Caco-2 (cell line): ENCODE results near the gene ADK. TPM values are rescaled to one million over a fixed set of nuclear protein-coding genes. Genes with fewer than 3 reads are reported as not detected.
A peak's percentile ranks its signal among the peaks of the same experiment; 100 is the strongest.

ENCODE experiments used
- BruUV-seq: library from RNA; stranded (reverse); fragments of 400-500 nt; replicated peaks from 2 replicates; lab custom pipeline; 2021; lab: Mats Ljungman, UMichigan
- CTCF ChIA-PET: fragments of 300-600 bp; sonication (Branson Sonifier 250); formaldehyde crosslinking; loops from one replicate; lab custom pipeline; 2022; ENCODE audit warnings: antibody characterized with exemption; lab: Charles Lee
- POLR2A ChIA-PET: fragments of 300-600 bp; sonication (Branson Sonifier 250); formaldehyde crosslinking; loops from one replicate; lab custom pipeline; 2022; ENCODE audit warnings: antibody characterized with exemption; lab: Charles Lee
- DNase-seq, 2 experiments: peaks; one replicate each; pipeline versions ENCODE4 v3.0.0 to v3.0.0-alpha.2; 2020 to 2022
- H3K27me3 ChIP-seq: replicated peaks from 2 replicates; pipeline ENCODE4 v1.6.0; 2011; ENCODE audit warnings: low read length; ENCODE audit not compliant: control insufficient read depth, insufficient read depth
- H3K36me3 ChIP-seq: 2 replicates; pipeline ENCODE4 v1.5.1; 2011; ENCODE audit warnings: low read length; ENCODE audit not compliant: control insufficient read depth, insufficient read depth
- H3K4me1 ChIP-seq: fragments of 250-450 bp; sonication (Bioruptor Pico); 2 replicates; pipeline ENCODE4 v1.5.1; 2020; ENCODE audit warnings: mild to moderate bottlenecking
- H3K4me3 ChIP-seq: 2 replicates; pipeline ENCODE4 v1.5.1; 2011; ENCODE audit warnings: low read depth, mild to moderate bottlenecking, control low read depth, low read length
- H3K9me3 ChIP-seq: fragments of 250-450 bp; sonication (Bioruptor Pico); 2 replicates; pipeline ENCODE4 v1.5.1; 2020; ENCODE audit warnings: mild to moderate bottlenecking, moderate library complexity
- H3K27ac Mint-ChIP-seq: one replicate; pipeline ENCODE4 v1.8.0; 2022; ENCODE audit warnings: mixed read lengths; ENCODE audit not compliant: unreplicated experiment
- H3K27me3 Mint-ChIP-seq: one replicate; pipeline ENCODE4 v1.8.0; 2022; ENCODE audit warnings: mixed read lengths; ENCODE audit not compliant: insufficient read depth, unreplicated experiment
- H3K36me3 Mint-ChIP-seq: one replicate; pipeline ENCODE4 v1.8.0; 2022; ENCODE audit warnings: mild to moderate bottlenecking, mixed read lengths; ENCODE audit not compliant: insufficient read depth, unreplicated experiment
- H3K4me1 Mint-ChIP-seq: one replicate; pipeline ENCODE4 v1.8.0; 2022; ENCODE audit warnings: low read depth, mixed read lengths; ENCODE audit not compliant: unreplicated experiment
- H3K4me3 Mint-ChIP-seq: one replicate; pipeline ENCODE4 v1.8.0; 2022; ENCODE audit warnings: mild to moderate bottlenecking, moderate library complexity, mixed read lengths; ENCODE audit not compliant: unreplicated experiment
- H3K9me3 Mint-ChIP-seq: one replicate; pipeline ENCODE4 v1.8.0; 2022; ENCODE audit warnings: mixed read lengths; ENCODE audit not compliant: unreplicated experiment
- intact Hi-C: fragments of 100-400 bp; cut with micrococcal nuclease; formaldehyde crosslinking; loops from one replicate; pipeline ENCODE4 v1.10.0; 2022; ENCODE audit not compliant: unreplicated experiment
- total RNA-seq: library from RNA; stranded (reverse); gene quantifications from 2 replicates; pipeline ENCODE4 v1.2.3, GENCODE V29; 2022
- TF ChIP-seq, protein P1 (sequence below), 2 experiments: fragments of 200-600 bp in 1 of 2; IDR thresholded peaks; 1 replicate in 1 of 2; 2 replicates in 1 of 2; pipeline versions ENCODE4 v1.5.1 to v1.8.0; 2011 to 2022; ENCODE audit warnings: antibody characterized with exemption in 1 of 2, control low read depth in 1 of 2, inconsistent platforms in 1 of 2, low read depth in 1 of 2, low read length in 1 of 2, mild to moderate bottlenecking in 1 of 2, moderate library complexity in 1 of 2; ENCODE audit not compliant: insufficient read depth in 1 of 2, severe bottlenecking in 1 of 2, unreplicated experiment in 1 of 2

The ADK gene
- total RNA-seq, 1 experiment from 2014 or later, result 105 TPM

DNA sequence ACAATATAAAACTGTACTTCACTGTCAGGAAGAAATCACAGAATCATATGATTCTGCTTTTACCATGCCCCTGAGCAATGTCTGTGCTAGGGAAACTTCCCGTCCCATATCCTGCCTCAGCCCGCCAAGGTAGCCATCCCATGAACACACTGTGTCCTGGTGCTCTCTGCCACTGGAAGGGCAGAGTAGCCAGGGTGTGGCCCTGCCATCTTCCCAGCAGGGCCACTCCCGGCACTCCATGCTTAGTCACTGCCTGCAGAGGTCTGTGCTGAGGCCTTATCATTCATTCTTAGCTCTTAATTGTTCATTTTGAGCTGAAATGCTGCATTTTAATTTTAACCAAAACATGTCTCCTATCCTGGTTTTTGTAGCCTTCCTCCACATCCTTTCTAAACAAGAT is 32.2 kb upstream of the ADK start:
- BruUV-seq, result no TSS peak

DNA sequence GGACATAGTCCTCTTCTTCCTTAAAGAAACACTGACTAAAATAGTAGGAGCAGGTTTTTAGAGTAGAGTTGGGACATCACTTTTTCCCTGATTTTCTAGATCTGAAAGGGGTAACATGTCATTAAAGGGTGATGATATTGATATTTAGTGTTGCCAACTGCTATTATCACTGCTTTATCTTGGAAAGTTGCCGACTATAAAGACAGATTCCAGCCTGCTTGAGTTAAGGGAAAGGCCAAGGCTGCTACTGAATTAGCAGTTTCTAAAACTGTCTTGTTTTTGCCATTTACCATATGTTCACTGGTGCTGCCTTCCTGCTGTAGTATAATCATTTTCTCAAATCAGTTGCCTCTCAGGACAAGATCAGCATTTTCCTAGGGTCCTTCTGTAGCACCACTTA is 30.1 kb upstream of the ADK start:
- Mint-ChIP-seq H3K27ac (no peak overlapping the region), H3K4me1 (peaks cover 13% of the 10 kb centered on the region), H3K4me3 (no peak overlapping the region), H3K27me3 (no peaks in the 10 kb centered on the region), H3K36me3 (peaks cover 92% of the 10 kb centered on the region), H3K9me3 (no peaks in the 10 kb centered on the region)
- intact Hi-C loops, result no loop called here
- H3K36me3 ChIP-seq, result no peaks in the 10 kb centered on the region
- no peak overlapping the region for H3K4me3 ChIP-seq
- TF ChIP-seq, protein P1, sequence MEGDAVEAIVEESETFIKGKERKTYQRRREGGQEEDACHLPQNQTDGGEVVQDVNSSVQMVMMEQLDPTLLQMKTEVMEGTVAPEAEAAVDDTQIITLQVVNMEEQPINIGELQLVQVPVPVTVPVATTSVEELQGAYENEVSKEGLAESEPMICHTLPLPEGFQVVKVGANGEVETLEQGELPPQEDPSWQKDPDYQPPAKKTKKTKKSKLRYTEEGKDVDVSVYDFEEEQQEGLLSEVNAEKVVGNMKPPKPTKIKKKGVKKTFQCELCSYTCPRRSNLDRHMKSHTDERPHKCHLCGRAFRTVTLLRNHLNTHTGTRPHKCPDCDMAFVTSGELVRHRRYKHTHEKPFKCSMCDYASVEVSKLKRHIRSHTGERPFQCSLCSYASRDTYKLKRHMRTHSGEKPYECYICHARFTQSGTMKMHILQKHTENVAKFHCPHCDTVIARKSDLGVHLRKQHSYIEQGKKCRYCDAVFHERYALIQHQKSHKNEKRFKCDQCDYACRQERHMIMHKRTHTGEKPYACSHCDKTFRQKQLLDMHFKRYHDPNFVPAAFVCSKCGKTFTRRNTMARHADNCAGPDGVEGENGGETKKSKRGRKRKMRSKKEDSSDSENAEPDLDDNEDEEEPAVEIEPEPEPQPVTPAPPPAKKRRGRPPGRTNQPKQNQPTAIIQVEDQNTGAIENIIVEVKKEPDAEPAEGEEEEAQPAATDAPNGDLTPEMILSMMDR (IDR thresholded peaks at IDR 0.05; ENCODE audit: insufficient read depth in 1 of 2, low read depth in 1 of 2, low read length in 1 of 2, severe bottlenecking in 1 of 2, unreplicated experiment in 1 of 2), result no peak
- ChIA-PET CTCF (no interaction called here), POLR2A (interaction anchor here (0.5 to 0.6 kb wide), 2 partner anchors 11 to 1568 kb away, joined by 3 to 8 read pairs; no protein-coding TSS in a partner anchor)
- H3K9me3 ChIP-seq, result no peaks in the 10 kb centered on the region
- BruUV-seq, result no TSS peak
- H3K4me1 ChIP-seq, result peaks cover 3% of the 10 kb centered on the region; the same call in 1 of the 2 replicates
- no peak for DNase-seq
- H3K27me3 ChIP-seq, result no peaks in the 10 kb centered on the region

More for the DNA sequence above, 32.2 kb upstream of the ADK start:
- CTCF ChIA-PET, result no interaction called here
- H3K36me3 Mint-ChIP-seq, result peaks cover 97% of the 10 kb centered on the region
- POLR2A ChIA-PET, result no interaction called here
- H3K9me3 Mint-ChIP-seq, result no peaks in the 10 kb centered on the region
- H3K4me3 Mint-ChIP-seq, result no peak overlapping the region
- H3K4me1 Mint-ChIP-seq, result peaks cover 13% of the 10 kb centered on the region
- Histone ChIP-seq H3K36me3 (no peaks in the 10 kb centered on the region), H3K9me3 (no peaks in the 10 kb centered on the region), H3K27me3 (no peaks in the 10 kb centered on the region), H3K4me1 (peaks cover 3% of the 10 kb centered on the region; the same call in 1 of the 2 replicates), H3K4me3 (no peak overlapping the region)
- TF ChIP-seq, protein P1 (IDR thresholded peaks at IDR 0.05; ENCODE audit: insufficient read depth in 1 of 2, low read depth in 1 of 2, low read length in 1 of 2, severe bottlenecking in 1 of 2, unreplicated experiment in 1 of 2), result no peak
- H3K27ac Mint-ChIP-seq, result peak overlapping the region; percentile 35
- intact Hi-C loops, result no loop called here
- DNase-seq, result no peak
- no peaks in the 10 kb centered on the region for H3K27me3 Mint-ChIP-seq

DNA sequence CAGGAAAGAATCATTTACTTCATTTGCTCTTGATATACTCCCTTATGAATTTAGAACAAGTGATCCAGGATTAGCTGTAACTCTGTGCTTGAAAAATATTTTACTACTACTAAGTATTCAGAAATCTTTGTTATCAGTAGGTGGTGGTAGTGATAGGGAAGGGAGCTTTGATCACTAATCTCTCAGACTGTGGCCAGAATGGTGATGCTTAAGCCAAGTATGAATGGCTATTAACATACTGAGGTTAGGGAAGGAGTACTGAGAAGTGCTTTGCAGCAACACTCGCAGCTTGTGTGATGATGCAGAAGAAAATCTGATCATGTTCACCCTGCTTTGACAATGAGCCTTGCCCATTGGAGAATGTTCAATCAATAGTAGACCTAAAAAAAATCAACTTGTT is 29.7 kb upstream of the ADK start:
- DNase-seq, result no peak
- Histone ChIP-seq H3K9me3 (no peaks in the 10 kb centered on the region), H3K4me1 (peaks cover 3% of the 10 kb centered on the region; the same call in 1 of the 2 replicates), H3K27me3 (no peaks in the 10 kb centered on the region), H3K4me3 (no peak overlapping the region), H3K36me3 (no peaks in the 10 kb centered on the region)
- no peak overlapping the region for H3K4me3 Mint-ChIP-seq
- no peaks in the 10 kb centered on the region for H3K9me3 Mint-ChIP-seq
- peak overlapping the region; percentile 18 for H3K27ac Mint-ChIP-seq
- intact Hi-C loops, result no loop called here
- H3K36me3 Mint-ChIP-seq, result peaks cover 92% of the 10 kb centered on the region
- BruUV-seq, result no TSS peak
- peaks cover 13% of the 10 kb centered on the region for H3K4me1 Mint-ChIP-seq
- ChIA-PET CTCF (no interaction called here), POLR2A (interaction anchor here (0.5 to 0.7 kb wide), 3 partner anchors 11 to 1569 kb away, joined by 3 to 8 read pairs (median 3); no protein-coding TSS in a partner anchor)
- TF ChIP-seq, protein P1 (IDR thresholded peaks at IDR 0.05; ENCODE audit: insufficient read depth in 1 of 2, low read depth in 1 of 2, low read length in 1 of 2, severe bottlenecking in 1 of 2, unreplicated experiment in 1 of 2), result no peak
- H3K27me3 Mint-ChIP-seq, result no peaks in the 10 kb centered on the region
